Amniotic epithelial cell (primary cell): ENCODE measurements around the gene P4HA2.
A peak's percentile ranks its signal among the peaks of the same experiment; 100 is the strongest.
"Not testable (repeated sequence)": the region's sequence is repeated elsewhere in the genome, so short reads cannot be mapped to it uniquely, and the experiment has no call there.

ENCODE experiments used
- DNase-seq: peaks from one replicate; pipeline ENCODE4 v3.0.0-alpha.2; 2010; ENCODE audit warnings: low read depth

Gene P4HA2

DNA sequence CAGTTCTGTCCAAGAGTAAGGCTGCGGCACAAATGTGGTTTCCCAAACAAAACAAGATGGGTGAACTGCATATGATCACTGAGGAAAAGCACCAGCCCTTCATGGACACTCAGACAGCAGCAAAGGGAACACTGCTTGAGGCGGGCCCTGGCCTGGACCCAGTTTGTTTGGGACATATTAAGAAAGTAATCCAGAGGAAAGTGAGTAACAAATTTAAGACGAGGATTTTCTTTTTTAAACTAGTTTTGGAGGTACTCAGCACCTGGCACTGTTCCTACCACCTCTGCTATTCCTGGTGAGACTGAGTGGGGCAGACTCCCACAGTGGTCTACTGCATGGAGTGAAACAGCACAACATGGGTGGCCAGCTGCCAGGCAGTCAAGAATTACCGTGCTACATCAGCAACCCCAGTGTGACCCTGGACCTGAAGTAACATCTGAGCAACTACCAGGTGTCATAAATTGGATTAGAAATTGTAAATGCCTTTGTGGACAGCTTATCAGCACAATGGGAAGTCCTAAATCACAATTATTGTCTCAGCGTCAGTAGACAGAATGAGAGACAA lies 28.5 kb downstream of the P4HA2 start:
- DNase-seq = no peak

DNA sequence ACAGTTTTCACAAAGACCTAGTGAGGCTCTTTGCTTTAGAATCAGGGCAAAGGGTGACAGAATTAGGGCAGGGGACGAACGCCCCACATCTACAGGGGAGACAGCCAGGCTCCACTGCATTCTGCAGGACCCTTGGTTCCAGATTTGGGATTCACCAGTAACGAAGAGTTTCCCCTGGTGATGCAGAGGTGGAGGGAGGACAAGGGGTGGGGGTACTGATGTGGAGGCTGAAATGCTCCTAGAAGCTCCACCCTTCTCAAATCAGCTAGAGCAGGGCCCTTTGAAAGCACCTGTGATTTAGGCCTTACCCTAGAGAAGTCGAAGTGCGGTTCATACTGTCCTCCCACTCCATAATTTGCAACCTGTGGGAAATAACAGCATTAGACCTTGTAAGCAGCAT lies 29.1 kb downstream of the P4HA2 start:
- no peak for DNase-seq

DNA sequence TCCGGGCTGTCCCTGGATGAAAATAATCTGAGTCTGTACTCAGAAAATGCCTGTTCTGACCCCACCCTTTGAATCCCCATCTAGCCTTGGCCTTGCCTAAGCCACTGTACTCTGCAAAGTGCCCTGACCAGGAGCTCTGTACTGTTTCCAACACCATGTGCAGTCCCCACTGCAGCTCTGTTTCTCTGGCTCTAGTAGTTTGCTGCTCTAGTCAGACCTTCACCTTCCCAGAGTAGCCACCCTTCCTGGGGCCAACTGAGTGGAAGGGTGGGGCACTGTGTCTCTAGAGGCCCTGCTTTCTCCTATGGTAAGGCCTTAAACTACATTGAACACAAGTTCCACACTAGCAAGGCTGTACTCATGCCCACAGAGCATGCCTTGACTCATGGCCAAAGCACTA lies 31.9 kb downstream of the P4HA2 start:
- DNase-seq = no peak

DNA sequence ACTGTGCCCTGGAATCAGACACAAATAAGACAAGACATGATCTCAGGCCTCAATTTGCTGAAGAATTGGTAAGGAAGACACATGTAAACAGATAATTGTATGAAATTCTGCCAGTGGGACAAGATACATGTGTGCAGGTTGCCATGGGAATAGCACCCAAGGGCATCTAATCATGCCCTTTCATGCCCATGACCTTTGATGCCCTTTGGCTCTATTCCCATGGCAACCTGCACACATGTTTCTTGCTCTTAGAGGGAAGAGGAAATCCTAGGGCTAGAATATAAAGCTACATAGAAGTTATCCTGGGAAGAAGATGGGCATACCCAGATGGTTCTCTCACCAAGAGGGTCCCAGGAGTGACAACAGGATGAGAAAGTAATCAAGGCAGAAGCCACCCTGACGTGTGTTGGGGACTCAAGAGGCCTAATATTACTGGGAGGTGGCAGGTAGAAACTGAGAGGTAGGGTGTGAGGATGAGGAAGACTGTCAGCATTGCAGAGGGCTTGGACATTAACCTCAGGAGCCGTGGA lies 34.4 kb downstream of the P4HA2 start:
- no peak for DNase-seq

DNA sequence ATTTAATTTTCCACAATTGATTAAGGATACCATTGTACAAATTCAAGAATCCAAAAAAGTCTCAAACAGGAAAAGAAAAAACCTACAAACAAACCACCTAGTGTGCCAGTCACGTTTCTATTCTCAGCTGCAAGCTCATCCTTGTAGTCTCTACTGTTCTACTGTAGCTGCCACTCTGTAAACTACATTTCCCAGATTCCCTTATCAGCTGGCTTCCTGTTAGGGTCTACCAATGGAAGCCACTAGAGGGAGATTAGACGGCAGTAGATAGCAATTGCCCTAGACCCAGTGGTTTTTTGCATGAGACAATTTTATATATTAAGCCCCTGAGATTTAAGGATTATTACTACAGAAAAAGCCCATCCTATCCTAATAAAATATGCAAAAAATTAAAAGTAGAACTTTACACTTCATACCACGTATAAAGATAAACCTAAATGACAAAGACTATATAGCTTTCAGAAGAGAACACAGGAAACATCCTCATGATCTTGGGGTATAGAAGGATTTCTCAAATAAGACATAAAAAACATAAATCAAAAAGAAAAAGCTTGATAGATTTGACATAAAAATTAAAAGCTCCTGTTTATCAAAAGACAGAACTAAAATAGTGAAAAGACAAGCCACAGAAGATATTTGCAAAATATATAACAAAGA lies 37.4 kb downstream of the P4HA2 start:
- peak; percentile 81 for DNase-seq

DNA sequence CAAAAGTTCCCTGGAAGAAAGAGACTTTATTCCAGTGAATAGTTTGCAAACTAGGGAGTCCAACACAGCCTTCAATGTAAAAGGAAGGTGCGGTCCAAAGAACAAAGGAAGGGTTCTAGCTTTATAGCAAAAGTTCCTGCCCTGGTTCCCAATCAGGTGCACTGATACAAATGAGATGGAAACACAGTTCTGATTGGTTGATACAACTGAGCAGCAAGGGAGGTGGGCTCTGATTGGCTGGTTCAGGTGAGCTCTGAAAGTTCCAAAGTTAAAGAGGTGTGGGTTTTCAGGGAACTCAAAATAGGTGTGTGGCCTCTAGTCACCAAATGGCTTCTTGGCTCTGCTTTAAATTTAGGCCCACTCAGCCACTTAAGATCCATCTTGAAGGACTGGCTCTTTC lies 43.1 kb downstream of the P4HA2 start:
- DNase-seq = no peak

DNA sequence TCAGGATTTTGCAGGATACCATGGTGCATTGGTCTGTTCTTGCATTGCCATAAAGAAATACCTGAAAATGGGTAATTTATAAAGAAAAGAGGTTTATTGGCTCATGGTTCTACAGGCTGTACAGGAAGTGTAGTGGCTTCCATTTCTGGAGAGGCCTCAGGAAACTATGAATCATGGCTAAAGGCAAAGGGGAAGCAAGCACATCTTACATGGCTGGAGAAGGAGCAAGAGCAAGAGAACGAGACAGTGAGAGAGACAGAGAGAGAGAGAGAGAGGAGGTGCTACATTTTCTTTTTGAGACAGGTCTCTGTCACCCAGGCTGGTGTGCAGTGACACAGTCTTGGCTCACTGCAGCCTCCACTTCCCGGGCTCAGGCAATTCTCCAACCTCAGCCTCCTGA lies 43.9 kb downstream of the P4HA2 start:
- DNase-seq = peak; percentile 28

DNA sequence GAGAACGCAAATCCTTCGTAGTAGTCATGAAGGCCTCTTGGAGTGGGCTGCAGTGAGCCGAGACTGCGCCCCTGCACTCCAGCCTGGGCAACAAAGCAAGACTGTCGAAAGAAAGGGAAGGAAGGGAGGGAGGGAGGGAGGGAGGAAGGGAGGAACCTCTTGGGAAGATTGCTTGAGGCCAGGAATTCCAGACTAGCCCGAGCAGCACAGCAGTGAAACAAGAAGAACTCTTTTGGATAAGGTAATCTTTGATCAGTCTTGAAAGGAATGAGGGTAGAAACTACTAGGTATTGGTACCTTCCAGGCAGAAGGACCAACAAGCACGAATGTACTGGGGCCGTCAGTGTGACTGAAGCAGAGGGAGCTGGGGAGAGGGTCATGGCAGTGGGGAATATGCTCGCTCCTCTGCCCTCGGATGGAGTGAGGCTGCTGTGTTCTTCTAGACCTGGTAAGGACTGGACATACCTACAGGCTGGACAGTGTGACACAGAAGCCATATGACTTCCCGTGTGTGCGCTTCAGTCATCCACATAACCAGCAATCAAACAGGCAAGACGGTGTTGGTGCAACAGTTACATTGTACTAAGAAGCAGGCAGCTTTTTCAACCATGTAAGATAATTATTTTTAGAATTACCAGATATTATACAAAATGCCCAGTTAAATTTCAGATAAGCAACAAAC lies 45.2 kb downstream of the P4HA2 start:
- peak; percentile 11 for DNase-seq

DNA sequence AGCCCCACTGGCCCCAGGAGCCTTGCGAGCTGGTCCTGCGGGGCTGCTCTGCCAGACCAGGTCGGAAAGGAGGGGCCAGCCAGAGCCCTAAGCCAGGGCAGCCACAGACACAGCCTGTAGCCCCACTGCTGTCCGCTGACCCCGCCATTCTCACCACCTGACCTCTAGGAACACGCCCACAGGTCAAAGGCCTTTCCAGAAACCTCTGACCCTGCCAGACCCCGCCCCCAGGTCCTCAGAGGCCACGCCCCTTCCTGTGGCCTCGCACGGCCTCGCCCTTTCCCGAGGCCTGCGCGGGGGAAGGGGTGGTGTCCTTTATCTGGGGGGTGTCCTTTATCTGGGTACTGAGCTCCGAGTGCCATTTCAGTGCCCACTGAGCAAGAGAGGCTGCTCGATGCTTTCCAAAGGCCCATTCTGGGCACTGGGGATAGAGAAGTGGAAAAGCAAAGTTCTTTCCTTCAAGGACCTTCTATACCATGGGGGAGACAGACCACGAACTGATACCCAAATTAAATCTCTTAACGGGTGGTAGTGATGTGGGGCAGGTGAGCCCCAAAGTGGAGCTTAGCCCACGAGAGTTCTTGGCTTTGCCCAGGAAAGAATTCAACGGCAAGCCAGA lies 46.5 kb downstream of the P4HA2 start:
- DNase-seq = no peak

DNA sequence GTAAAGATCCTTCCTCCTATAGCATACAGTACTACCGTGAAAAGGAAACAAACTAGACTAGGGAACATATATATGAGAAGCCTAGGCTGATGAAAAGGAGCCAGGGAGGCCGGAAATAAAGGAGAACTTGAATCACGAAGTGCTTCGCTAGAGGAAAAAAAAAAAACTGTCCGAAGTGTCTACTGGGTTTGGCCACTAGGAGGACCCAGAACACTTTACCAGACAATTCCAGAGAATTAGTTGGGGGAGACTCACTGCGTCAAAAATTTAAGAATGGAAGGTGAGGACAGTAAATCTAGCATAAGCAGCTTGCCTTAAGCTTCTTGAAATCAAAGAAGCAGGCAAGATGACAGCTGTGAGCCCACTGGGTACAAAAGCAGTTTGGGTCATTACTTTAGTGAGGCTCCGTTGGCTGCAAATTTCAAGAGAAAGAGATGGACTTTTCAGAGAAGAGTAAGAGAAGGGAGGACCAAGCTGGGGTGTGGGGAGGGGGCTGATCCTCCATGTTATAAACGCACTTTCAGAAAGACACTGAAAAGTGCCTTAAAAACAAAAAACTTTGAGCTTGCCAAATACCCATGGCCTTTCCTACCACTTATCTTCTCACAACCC lies 47.4 kb downstream of the P4HA2 start:
- peak; percentile 67 for DNase-seq

DNA sequence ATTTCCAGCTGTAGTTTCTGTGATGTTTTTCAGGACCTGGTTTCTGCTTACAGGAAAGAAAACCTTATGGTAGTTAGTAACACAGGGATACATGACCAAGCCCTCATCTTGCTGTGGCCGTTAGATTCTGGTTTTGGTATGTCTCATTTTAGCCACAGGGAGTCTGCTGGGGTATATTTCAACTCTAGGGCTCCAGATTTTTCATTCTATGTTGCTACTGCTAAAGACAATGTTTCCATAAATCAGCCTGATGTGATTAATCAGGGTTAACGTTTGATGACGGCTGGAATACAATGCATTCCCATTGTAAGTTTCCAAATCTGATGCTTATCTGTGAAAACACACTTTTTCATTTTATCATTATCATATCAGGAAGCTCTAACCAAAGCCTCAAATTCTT lies 48.2 kb downstream of the P4HA2 start:
- no peak for DNase-seq

DNA sequence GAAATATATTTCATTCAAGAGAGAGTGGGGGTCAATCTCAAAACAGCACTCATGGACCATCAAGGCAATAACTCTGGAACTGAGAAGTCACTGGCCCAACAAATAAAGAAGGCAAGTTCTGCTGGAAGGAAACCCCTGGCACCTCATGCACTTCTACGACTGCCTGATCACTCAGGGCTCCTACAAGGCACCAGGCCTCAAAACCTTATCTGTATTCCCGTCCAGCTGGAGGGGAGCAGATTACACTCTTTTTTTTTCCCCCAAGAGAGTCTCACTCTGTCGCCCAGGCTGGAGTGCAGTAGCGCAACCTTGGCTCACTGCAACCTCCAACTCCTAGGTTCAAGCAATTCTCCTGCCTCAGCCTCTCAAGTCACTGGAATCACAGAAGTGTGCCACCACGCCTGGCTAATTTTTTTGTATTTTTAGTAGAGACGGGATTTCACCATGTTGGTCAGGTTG lies 49.9 kb downstream of the P4HA2 start:
- no peak for DNase-seq

DNA sequence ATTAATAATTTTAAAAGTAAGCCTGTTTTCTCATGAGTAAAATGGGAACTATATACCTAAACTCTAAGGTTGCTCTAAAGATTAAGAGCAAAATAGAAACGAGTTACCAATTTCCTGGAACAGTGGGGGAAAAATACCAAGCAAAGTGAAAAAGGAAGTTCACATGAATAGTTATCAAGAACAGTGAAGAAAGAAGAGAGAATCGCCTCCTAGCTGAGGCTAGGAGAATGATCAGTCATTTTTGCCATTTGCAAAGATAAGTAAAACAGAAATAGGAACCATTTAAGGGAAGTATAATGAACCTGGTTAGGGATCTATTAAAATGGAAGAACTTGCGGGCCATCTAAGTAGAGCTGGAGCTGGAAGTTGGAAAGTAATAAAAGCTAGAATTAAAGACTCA lies 50.7 kb downstream of the P4HA2 start:
- no peak for DNase-seq

DNA sequence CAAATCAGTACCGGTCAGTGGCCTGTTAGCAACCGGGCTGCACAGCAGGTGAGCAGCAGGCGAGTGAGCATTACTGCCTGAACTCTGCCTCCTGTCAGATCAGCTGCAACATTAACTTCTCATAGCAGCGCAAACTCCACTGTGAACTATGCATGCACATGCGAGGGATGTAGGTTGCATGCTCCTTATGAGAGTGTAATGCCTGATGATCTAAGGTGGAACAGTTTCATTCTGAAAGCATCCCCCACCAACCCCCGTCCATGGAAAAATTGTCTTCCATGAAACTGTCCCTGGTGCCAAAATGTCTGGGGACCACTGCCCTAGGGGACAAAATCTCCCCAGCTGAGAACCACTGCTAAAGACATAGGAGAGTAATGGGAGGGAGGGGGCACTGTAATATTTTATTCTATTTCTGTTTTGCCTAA lies 51.1 kb downstream of the P4HA2 start:
- DNase-seq = no peak

DNA sequence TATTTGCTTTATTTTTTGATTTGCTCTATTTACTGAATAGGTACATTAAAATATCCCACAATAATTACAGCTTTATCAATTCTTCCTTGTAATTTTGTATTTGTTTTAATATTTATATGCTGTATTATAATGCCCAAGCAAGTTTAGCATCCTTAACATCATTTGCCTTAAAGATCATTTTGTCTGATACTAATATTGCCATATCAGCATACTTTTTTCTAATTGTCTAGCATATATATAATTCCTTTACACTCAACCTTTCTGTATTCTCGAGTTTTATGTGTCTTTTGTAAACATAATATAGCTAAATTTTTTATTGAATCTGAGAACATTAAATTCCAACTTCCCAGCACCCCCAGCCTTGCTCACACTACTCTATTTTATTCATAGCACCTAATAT lies 64.7 kb downstream of the P4HA2 start:
- no peak for DNase-seq

DNA sequence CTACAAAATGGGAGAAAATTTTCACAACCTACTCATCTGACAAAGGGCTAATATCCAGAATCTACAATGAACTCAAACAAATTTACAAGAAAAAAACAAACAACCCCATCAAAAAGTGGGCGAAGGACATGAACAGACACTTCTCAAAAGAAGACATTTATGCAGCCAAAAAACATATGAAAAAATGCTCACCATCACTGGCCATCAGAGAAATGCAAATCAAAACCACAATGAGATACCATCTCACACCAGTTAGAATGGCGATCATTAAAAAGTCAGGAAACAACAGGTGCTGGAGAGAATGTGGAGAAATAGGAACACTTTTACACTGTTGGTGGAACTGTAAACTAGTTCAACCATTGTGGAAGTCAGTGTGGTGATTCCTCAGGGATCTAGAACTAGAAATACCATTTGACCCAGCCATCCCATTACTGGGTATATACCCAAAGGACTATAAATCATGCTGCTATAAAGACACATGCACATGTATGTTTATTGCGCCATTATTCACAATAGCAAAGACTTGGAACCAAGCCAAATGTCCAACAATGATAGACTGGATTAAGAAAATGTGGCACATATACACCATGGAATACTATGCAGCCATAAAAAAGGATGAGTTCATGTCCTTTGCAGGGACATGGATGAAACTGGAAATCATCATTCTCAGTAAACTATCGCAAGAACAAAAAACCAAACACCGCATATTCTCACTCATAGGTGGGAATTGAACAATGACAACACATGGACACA lies 65.9 kb downstream of the P4HA2 start:
- not testable (repeated sequence) for DNase-seq

DNA sequence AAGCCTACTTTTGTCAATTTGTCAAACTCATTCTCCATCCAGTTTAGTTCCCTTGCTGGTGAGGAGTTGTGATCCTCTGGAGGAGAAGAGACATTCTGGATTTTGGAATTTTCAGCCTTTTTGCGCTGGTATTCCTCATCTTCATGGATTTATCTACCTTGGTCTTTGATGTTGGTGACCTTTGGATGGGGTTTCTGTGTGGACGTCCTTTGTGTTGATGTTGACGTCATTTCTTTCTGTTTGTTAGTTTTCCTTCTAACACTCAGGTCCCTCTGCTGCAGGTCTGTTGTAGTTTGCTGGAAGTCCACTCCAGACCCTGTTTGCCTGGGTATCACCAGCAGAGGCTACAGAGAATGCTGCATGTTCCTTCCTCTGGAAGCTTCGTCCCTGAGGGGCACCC lies 71.2 kb downstream of the P4HA2 start:
- DNase-seq = no peak

DNA sequence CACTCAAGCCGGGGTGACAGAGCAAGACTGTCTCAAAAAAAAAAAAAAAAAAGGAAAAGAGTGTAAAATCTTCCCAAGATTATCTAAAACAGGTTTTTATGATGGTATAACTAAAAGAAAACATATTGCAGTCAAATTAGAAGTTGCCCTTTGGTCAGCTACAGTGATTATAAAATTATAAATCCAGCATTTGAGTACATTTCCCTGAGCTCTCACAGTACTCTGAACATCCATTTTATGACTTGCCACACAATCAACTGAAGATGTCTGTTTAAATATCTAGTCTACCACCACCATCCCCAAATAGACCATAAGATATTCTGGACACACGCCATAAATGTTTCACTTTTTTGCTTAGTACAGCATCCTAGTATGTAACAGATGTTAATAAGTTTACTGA lies 77.1 kb downstream of the P4HA2 start:
- no peak for DNase-seq

DNA sequence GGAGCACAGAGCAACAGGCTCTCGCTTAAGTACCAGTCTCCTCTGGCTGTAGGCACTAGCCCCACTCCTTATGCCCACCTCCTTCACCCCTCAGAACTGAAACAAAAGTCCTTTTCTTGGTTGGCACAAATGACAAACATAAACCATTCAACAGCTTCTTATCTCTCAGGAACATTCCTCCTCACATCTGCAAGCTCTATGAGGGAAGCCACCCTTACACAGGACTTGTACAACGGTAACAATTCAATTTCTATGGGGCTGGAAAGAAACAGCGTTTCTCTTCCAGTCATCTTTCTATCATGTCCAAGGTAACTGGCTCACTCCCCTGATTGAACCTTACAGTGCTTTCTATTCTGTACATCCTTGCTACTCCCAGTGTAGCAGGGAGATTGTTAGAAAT lies 80.0 kb downstream of the P4HA2 start:
- no peak for DNase-seq

DNA sequence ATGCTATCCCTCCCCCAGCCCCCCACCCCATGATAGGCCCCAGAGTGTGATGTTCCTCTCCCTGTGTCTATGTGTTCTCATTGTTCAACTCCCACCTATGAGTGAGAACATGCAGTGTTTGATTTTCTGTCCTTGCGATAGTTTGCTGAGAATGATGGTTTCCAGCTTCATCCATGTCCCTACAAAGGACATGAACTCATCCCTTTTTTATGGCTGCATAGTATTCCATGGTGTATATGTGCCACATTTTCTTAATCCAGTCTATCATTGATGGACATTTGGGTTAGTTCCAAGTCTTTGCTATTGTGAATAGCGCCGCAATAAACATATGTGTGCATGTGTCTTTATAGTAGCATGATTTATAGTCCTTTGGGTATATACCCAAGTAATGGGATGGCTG lies 82.3 kb downstream of the P4HA2 start:
- not testable (repeated sequence) for DNase-seq

DNA sequence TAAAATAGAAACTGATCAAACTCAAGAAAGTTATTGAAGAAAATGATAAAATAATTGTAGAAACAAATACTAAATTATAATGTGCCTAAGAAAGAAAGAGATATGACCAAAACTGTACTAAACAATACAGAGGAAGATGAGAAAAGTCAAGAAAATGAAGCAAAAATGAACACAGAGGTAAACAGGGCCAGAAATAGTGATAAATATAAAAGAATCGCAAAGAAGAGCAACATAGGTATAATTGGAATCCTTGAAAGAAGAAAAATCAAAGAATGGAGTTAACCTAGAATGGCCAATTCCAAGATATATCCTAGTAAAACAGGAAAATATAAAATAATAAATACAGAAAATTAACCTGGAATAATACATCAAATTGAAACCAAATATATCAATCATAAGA lies 84.5 kb downstream of the P4HA2 start:
- DNase-seq = no peak

DNA sequence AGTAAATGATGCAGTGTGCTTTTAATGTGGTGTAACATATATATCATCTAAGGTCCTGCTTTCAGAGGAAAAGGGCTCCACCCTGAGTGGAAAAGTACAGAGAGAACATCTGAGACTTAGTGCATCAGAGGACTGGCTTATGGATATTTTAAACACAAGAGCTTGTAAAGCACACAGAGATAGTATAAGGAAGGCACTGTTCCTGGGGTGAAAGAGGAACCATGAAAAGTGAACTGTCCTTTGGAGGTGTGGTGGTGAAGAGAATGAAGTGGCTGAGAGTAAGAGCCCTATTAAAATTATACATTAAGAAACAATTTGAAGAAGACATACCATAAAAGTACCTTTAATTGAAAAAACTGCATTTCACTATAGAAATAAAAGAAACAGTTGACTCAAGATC lies 85.2 kb downstream of the P4HA2 start:
- no peak for DNase-seq
